ENCODE results near the gene MAP7D2. TPM values are rescaled to one million over a fixed set of nuclear protein-coding genes. Genes with fewer than 3 reads are reported as not detected.

Gene MAP7D2
- total RNA-seq, 1 experiment from 2014 or later = 0.15 TPM

GRCh38 chrX:20139966-20140365 lies 23.3 kb upstream of the MAP7D2 start:
- POLR2A ChIA-PET = no interaction called here
- no peak for ATAC-seq

More at GRCh38 chrX:20139966-20140365, 23.3 kb upstream of the MAP7D2 start:
- no peak overlapping the region for H2AFZ ChIP-seq (ENCODE audit: low read depth, low read length, poor library complexity, severe bottlenecking)
- H3K36me3 ChIP-seq (ENCODE audit: control insufficient read depth in 1 of 2, insufficient read depth in 2 of 2, low read length in 2 of 2) = peaks cover 4 to 31% of the 10 kb centered on the region in 2 experiments
- no peaks in the 10 kb centered on the region for H3K27me3 ChIP-seq (ENCODE audit: insufficient read depth, low read length)
- no TSS peak for BruUV-seq (replicated peaks)
- peaks cover 5 to 14% of the 10 kb centered on the region in 2 experiments; a peak in 3 of 4 replicates for H3K4me1 ChIP-seq (ENCODE audit: control insufficient read depth in 1 of 2, insufficient read depth in 2 of 2, low read length in 2 of 2)
- ChIA-PET RAD21 (ENCODE audit: low non-redundant PET in 1 of 2, low total read pairs in 2 of 2, uncharacterized antibody in 2 of 2, unreplicated experiment in 2 of 2) (no interaction called here), CTCF (no interaction called here)
- H3K79me2 ChIP-seq (ENCODE audit: insufficient read depth, low read length) = peaks cover 62% of the 10 kb centered on the region
- TF ChIP-seq ZNF274 (IDR thresholded peaks at IDR 0.05; ENCODE audit: low read depth, low read length) (no peak), RAD21 (IDR thresholded peaks at IDR 0.05; ENCODE audit: low read depth) (no peak), SP1 (IDR thresholded peaks at IDR 0.05; ENCODE audit: low read depth) (no peak), ZFX (IDR thresholded peaks at IDR 0.05) (no peak), POLR2A (IDR thresholded peaks at IDR 0.05; ENCODE audit: borderline replicate concordance, extremely low read depth, insufficient read depth, insufficient read length) (no peak), CBX3 (IDR thresholded peaks at IDR 0.05; ENCODE audit: low read depth) (no peak), ELF1 (IDR thresholded peaks at IDR 0.05; ENCODE audit: borderline replicate concordance, low read depth) (no peak), SIN3A (IDR thresholded peaks at IDR 0.05; ENCODE audit: low read depth) (no peak), JUND (IDR thresholded peaks at IDR 0.05) (no peak), FOSL1 (IDR thresholded peaks at IDR 0.05; ENCODE audit: low read depth) (no peak), ZBTB33 (IDR thresholded peaks at IDR 0.05; ENCODE audit: extremely low read depth, insufficient replicate concordance, low read length) (no peak), ATF3 (IDR thresholded peaks at IDR 0.05) (no peak), EZH2phosphoT487 (IDR thresholded peaks at IDR 0.05; ENCODE audit: borderline replicate concordance) (no peak), MAX (IDR thresholded peaks at IDR 0.05) (no peak), TCF7L2 (IDR thresholded peaks at IDR 0.05; ENCODE audit: borderline replicate concordance, extremely low read depth, insufficient read depth, insufficient read length) (no peak), SRF (IDR thresholded peaks at IDR 0.05; ENCODE audit: low read depth) (no peak), EZH2 (IDR thresholded peaks at IDR 0.05) (no peak)
- no peak overlapping the region for H3K27ac ChIP-seq (ENCODE audit: low read depth, low read length)
- no peaks in the 10 kb centered on the region for H3K9me2 ChIP-seq (ENCODE audit: insufficient read depth)
- H3K4me3 ChIP-seq (replicated peaks in 1 of 2; ENCODE audit: low read depth in 1 of 2, low read length in 2 of 2) = peak overlapping the region; percentile 78 to 86
- H3K4me2 ChIP-seq (ENCODE audit: low read length) = peak overlapping the region; percentile 81
- no peak for DNase-seq (ENCODE audit: low read depth, low spot score)
- H3K9me3 ChIP-seq (ENCODE audit: control insufficient read depth in 1 of 2, insufficient read depth in 1 of 2, low read depth in 1 of 2, low read length in 2 of 2) = no peaks in the 10 kb centered on the region
- peak overlapping the region; percentile 93; the same call in 1 of the 2 replicates for H3K9ac ChIP-seq (ENCODE audit: low read length)
- intact Hi-C loops (cut with micrococcal nuclease) = no loop called here
- peaks cover 18% of the 10 kb centered on the region; the same call in 1 of the 2 replicates for H4K20me1 ChIP-seq (ENCODE audit: insufficient read depth)

Data from HCT116 (cell line).